ENCODE data around the gene TRABD2B.

TRABD2B gene

GRCh38 chr1:47842228-47842919 lies 154.8 kb downstream of the TRABD2B start:
- no peak overlapping the region for H3K27ac ChIP-seq
- no peak for TF ChIP-seq ZFX (IDR thresholded peaks at IDR 0.05; ENCODE audit: borderline replicate concordance)
- TF ChIP-seq CTCF (IDR thresholded peaks at IDR 0.05), result no peak

- no peak overlapping the region for H3K27ac ChIP-seq
- no peak for TF ChIP-seq ZFX (IDR thresholded peaks at IDR 0.05; ENCODE audit: borderline replicate concordance)
- no peak for TF ChIP-seq CTCF (IDR thresholded peaks at IDR 0.05)
Observed at GRCh38 chr1:47841356-47841755, 155.8 kb downstream of the TRABD2B start.

- H3K27ac ChIP-seq, result no peak overlapping the region
Observed at GRCh38 chr1:47840393-47841190, 156.6 kb downstream of the TRABD2B start.

GRCh38 chr1:47839433-47839760 lies 157.8 kb downstream of the TRABD2B start:
- no peak overlapping the region for H3K27ac ChIP-seq
- TF ChIP-seq CTCF (IDR thresholded peaks at IDR 0.05), result no peak
- no peak for TF ChIP-seq ZFX (IDR thresholded peaks at IDR 0.05; ENCODE audit: borderline replicate concordance)

More at GRCh38 chr1:47840393-47841190, 156.6 kb downstream of the TRABD2B start:
- no peak for TF ChIP-seq ZFX (IDR thresholded peaks at IDR 0.05; ENCODE audit: borderline replicate concordance)
- no peak for TF ChIP-seq CTCF (IDR thresholded peaks at IDR 0.05)

GRCh38 chr1:47838562-47839432 lies 158.4 kb downstream of the TRABD2B start:
- no peak overlapping the region for H3K27ac ChIP-seq
- no peak for TF ChIP-seq CTCF (IDR thresholded peaks at IDR 0.05)
- no peak for TF ChIP-seq ZFX (IDR thresholded peaks at IDR 0.05; ENCODE audit: borderline replicate concordance)

- TF ChIP-seq ZFX (IDR thresholded peaks at IDR 0.05; ENCODE audit: borderline replicate concordance) (no peak), CTCF (IDR thresholded peaks at IDR 0.05) (no peak)
- no peak overlapping the region for H3K27ac ChIP-seq
Observed at GRCh38 chr1:47837866-47838561, 159.2 kb downstream of the TRABD2B start.
